Measurements from ENCODE around the gene GPR50.

DNA sequence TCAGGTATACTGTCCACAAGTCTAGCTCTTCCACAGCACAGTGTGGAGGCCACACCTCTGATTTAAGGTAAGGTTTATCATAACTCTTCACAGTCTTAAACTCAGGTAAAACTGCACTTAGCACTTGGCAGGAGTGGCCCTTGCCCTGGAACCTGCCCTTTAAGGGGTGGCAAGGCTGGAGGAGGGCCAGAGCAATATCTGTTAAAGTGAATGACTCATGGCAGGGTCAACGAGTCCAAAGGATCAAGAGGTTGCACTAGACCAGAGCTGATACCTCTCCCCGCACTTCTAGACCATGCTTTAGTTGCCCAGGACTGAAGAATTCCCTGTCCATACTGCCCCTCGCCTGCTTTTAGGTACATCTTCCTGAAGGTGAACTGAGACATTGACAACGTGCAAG is 14.7 kb upstream of the GPR50 start:
- TF ChIP-seq ZNF510 (tag by site-specific recombination; IDR thresholded peaks at IDR 0.05; ENCODE audit: insufficient replicate concordance) (no peak), ZBTB1 (tag by site-specific recombination; IDR thresholded peaks at IDR 0.05) (no peak), REST (tag by site-specific recombination; IDR thresholded peaks at IDR 0.05) (no peak), CTCF (tag by site-specific recombination; IDR thresholded peaks at IDR 0.05) (no peak), YY1 (tag by site-specific recombination; IDR thresholded peaks at IDR 0.05) (no peak), YY2 (tag by site-specific recombination; IDR thresholded peaks at IDR 0.05) (no peak), SP2 (tag by site-specific recombination; IDR thresholded peaks at IDR 0.05) (no peak), ZNF555 (tag by site-specific recombination; conservative IDR thresholded peaks at IDR 0.05) (no peak), ZNF202 (tag by site-specific recombination; IDR thresholded peaks at IDR 0.05; ENCODE audit: borderline replicate concordance) (no peak)
